Testis (tissue), 3 donors: Measurements from ENCODE around the gene MTF1. TPM values are rescaled to one million over a fixed set of nuclear protein-coding genes. Genes with fewer than 3 reads are reported as not detected.

ENCODE experiments used
- DNase-seq: peaks from one replicate; pipeline ENCODE4 v3.0.0-alpha.2; 2019
- H3K27ac ChIP-seq, 2 donors: fragments of 200-600 bp; sonication (generic); one replicate each; pipeline ENCODE4 v1.5.1; 2019
- H3K27me3 ChIP-seq: fragments of 200-600 bp; sonication (generic); one replicate; pipeline ENCODE4 v1.5.1; 2019
- H3K36me3 ChIP-seq: fragments of 200-600 bp; sonication (generic); one replicate; pipeline ENCODE4 v1.5.1; 2017; ENCODE audit warnings: low read depth; ENCODE audit errors: missing control alignments
- H3K4me1 ChIP-seq: fragments of 200-600 bp; sonication (generic); one replicate; pipeline ENCODE4 v1.5.1; 2019
- H3K4me3 ChIP-seq, 2 donors: fragments of 200-600 bp; sonication (generic); one replicate each; pipeline ENCODE4 v1.5.1; 2017 to 2019
- H3K9me3 ChIP-seq: fragments of 200-600 bp; sonication (generic); one replicate; pipeline ENCODE4 v1.5.1; 2017
- CTCF ChIP-seq, 3 experiments: fragments of 450-650 bp in 2 of 3; fragments of 200-600 bp in 1 of 3; sonication (generic) in 1 of 3; IDR thresholded peaks; one replicate each; pipeline ENCODE4 v1.5.1; 2016 to 2019; ENCODE audit warnings: antibody characterized with exemption in 3 of 3, mild to moderate bottlenecking in 2 of 3, moderate library complexity in 1 of 3
- POLR2A ChIP-seq: fragments of 450-650 bp; IDR thresholded peaks from one replicate; pipeline ENCODE4 v1.6.1; 2017; ENCODE audit warnings: antibody characterized with exemption, mild to moderate bottlenecking, moderate library complexity
- WGBS, 2 donors: methylation state at CpG; one replicate each; pipeline ENCODE4 v1.1.5; 2018; 5-methylcytosine and 5-hydroxymethylcytosine counted together
- intact Hi-C: fragments of 100-400 bp; cut with DNase I; formaldehyde crosslinking; loops from one replicate; pipeline ENCODE4 v1.15.1; 2023; ENCODE audit warnings: low total_unique reads
- polyA plus RNA-seq: library from polyadenylated mRNA; stranded (reverse); fragments of 350-450 nt; fragmentation: Illumina TruSeq; extraction: RNeasy Lipid Tissue Mini Kit (QIAGEN cat#74804); gene quantifications from one replicate; pipeline ENCODE4 v1.2.3, GENCODE V29; 2014; ENCODE audit warnings: low read depth, low replicate concordance; ENCODE audit not compliant: insufficient read depth
- total RNA-seq, 2 donors: library from RNA; depleted of rRNA; stranded (reverse); fragments of >200 nt; gene quantifications; one replicate each; pipeline ENCODE4 v1.2.3, GENCODE V29; 2016

The MTF1 gene
- total and polyA plus RNA-seq, 3 donors from 2014 or later, result 12.8 to 35.9 (median 16.8) TPM

DNA sequence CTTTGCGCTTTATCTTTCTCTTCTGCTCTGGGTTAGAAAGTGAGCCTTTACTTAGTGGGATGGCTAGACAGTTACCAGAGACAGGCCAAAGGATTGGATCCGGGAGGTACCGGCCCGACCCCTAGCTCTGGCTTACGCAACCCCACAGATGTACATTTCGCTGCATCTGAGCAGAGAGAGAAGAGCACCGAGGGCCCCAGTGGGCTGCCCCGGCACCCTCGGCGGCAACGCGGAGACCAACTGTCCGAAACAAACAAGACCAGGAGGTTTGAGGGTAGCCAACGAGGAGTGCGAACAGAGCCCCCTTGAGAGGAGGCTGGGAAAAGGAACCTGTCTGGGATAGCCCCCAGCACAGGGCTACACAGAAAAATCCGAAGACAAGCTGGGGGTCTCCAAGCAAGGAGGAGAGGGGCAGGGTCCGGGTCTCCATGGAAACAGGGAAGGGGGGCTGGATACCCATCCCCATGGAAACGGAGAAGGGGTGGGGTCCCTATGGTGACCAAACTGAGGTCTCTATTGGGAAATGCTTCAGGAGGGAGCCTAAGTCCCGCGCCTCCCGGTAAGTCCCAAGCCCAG is 373 bp downstream of the MTF1 start:
- H3K4me1 ChIP-seq, result peaks cover 13% of the 10 kb centered on the region
- H3K36me3 ChIP-seq, result no peaks in the 10 kb centered on the region
- WGBS, 2 donors, result 1 to 2% methylated on average over 21 of the region's 21 CpGs
- intact Hi-C loops, result no loop called here
- no peaks in the 10 kb centered on the region for H3K27me3 ChIP-seq
- H3K4me3 ChIP-seq, result peak overlapping the region; percentile 70 to 94
- DNase-seq, result no peak
- TF ChIP-seq CTCF (IDR thresholded peaks at IDR 0.05) (no peak), POLR2A (no peak)
- H3K9me3 ChIP-seq, result no peaks in the 10 kb centered on the region
- peak overlapping the region; percentile 85 to 90 for H3K27ac ChIP-seq

GRCh38 chr1:37854406-37854805 is 5.0 kb downstream of the MTF1 start:
- WGBS, 2 donors, result 98 to 99% methylated on average over 6 of the region's 6 CpGs
- intact Hi-C loops, result no loop called here
- H3K4me1 ChIP-seq, result peaks cover 14% of the 10 kb centered on the region
- H3K4me3 ChIP-seq, result no peak overlapping the region
- H3K27ac ChIP-seq, result no peak overlapping the region
- H3K27me3 ChIP-seq, result no peaks in the 10 kb centered on the region
- H3K9me3 ChIP-seq, result no peaks in the 10 kb centered on the region
- no peak for TF ChIP-seq POLR2A
- no peak for TF ChIP-seq CTCF (IDR thresholded peaks at IDR 0.05)
- no peaks in the 10 kb centered on the region for H3K36me3 ChIP-seq
- DNase-seq, result no peak

DNA sequence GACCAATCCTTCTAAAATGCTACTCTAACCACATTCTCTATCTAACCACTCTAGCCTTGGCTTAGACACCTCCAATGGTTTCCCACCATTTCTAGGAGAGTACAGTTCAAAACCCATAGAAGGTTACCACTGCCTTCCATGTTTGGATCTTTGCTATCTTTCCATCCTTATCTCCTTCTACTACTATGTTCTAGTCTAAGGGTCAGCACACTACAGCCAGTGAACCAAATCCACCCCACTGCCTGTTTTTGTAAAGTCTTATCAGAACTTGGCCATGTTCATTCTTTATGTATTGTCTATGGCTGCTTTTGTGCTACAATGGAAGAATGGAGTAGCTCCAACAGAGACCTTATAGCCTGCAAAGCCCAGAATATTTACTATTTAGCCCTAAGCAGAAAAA is 6.2 kb downstream of the MTF1 start:
- H3K4me1 ChIP-seq, result peaks cover 7% of the 10 kb centered on the region
- TF ChIP-seq CTCF (IDR thresholded peaks at IDR 0.05) (no peak), POLR2A (no peak)
- no peak overlapping the region for H3K4me3 ChIP-seq
- intact Hi-C loops, result no loop called here
- H3K9me3 ChIP-seq, result no peaks in the 10 kb centered on the region
- H3K27ac ChIP-seq, result no peak overlapping the region
- DNase-seq, result no peak
- H3K36me3 ChIP-seq, result no peaks in the 10 kb centered on the region
- no peaks in the 10 kb centered on the region for H3K27me3 ChIP-seq

DNA sequence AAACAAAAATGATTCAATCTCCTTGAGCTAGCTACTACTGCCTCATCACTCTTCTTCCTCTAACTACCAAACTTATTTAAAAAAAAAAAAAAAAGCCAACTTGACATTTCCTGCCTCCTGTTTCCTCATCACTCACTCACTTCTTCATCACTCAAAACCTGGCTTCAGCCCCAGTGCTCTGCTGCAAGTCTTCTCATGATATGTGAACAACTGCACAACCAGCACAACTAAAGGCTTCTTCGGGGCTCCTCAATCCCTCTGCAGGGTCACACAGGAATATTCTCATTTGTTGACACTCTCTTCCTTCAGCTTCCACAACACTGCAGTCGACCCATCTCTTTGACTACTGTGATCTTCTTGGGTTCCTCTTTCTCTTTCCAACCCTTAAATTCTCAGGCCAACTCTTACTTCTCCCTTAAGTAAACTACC is 7.6 kb downstream of the MTF1 start:
- intact Hi-C loops, result no loop called here
- no peaks in the 10 kb centered on the region for H3K9me3 ChIP-seq
- peaks cover 5% of the 10 kb centered on the region for H3K4me1 ChIP-seq
- no peaks in the 10 kb centered on the region for H3K36me3 ChIP-seq
- H3K27ac ChIP-seq, result no peak overlapping the region
- WGBS, 2 donors, result 77 to 80% methylated on average over 2 of the region's 2 CpGs
- H3K4me3 ChIP-seq, result no peak overlapping the region
- no peak for TF ChIP-seq CTCF (IDR thresholded peaks at IDR 0.05)
- TF ChIP-seq POLR2A, result no peak
- no peak for DNase-seq
- H3K27me3 ChIP-seq, result no peaks in the 10 kb centered on the region

- Histone ChIP-seq H3K36me3 (no peaks in the 10 kb centered on the region), H3K4me3 (no peak overlapping the region), H3K9me3 (no peaks in the 10 kb centered on the region), H3K27me3 (no peaks in the 10 kb centered on the region), H3K27ac (no peak overlapping the region), H3K4me1 (peaks cover 5% of the 10 kb centered on the region)
- intact Hi-C loops, result no loop called here
- no peak for TF ChIP-seq CTCF (IDR thresholded peaks at IDR 0.05)
- no peak for DNase-seq
These were observed 8.1 kb downstream of the MTF1 start for GRCh38 chr1:37851262-37851661.
